HG03039 (cell line): Measurements from ENCODE around the gene TCEAL8.
"Not testable (repeated sequence)": the region's sequence is repeated elsewhere in the genome, so short reads cannot be mapped to it uniquely, and the experiment has no call there.

Experiments
- ATAC-seq: cut with Tn5 transposase; IDR thresholded peaks from one replicate; pipeline ENCODE4 v1.9.1; 2021; ENCODE audit warnings: mild to moderate bottlenecking, moderate library complexity; ENCODE audit not compliant: unreplicated experiment

Gene TCEAL8, protein sequence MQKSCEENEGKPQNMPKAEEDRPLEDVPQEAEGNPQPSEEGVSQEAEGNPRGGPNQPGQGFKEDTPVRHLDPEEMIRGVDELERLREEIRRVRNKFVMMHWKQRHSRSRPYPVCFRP

DNA sequence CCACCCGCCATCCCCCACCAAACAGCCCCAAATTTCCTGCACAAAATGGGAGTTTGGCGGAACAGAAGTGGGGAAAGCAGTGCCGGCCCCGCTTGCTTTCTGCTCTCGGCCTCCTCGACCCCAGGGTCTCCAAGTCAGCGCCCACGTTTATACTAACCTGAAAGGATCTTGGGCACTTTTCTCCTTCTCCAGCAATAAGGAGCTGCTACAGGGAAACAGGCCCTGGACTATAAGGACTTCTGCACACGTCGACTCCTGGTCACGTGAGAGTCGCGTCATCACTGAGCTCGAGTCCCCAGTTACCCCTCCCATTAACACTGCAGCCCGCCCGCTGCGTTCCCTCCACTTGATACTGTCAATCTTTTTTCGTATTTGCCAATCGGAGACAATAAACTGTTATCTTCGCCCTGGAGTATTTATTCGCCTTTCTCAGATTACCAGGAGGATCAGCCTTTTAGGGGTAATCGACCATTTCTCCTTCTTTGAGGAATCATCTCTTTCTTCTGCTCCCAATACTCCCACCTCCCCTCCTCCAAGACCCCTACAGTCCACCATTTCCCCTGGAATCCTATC, at the start of gene TCEAL8:
Gene TCEAL8 (minus strand): TSS at position 235 of the 573 bp plus-strand sequence. CDS start 1,176 bp downstream, outside the sequence.
- ATAC-seq = peak; percentile 98

DNA sequence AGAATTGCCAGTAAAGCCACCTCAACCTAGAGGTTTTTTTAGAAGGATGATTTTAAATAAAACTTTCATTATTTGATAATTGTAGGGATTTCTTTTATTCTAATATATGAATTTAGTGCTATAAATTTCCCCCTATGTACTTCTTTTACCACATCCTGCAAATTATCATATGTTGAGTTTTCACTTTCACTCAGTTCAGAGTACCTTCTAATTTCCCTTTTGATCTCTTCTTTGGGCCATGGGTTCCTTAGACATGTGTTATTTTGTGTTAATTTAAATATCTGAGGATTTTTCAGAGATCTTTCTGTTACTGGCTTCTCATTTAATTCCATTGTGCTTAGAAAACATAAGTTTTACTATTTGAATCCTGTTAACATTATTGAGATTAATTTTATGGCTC, 49.8 kb upstream of the TCEAL8 start:
- ATAC-seq = no peak

DNA sequence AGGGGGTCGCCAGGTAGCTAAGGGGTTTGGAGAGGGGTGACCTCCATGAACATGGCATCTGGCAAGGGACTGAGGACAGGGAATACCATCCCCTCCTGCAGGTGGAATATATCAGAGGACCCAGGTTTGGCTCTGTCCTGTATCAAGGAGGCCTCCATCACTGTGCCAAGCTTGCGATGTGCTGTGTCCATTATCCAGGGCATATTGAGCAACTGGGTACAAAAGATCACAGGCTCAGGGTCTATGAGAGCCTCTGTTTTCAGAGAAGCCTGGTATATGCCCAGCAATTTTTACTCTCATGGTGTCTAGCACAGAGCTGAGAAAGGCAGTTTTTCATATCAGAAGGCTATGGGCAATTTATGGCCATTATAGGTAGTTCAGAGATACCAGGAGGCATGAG, 38.2 kb upstream of the TCEAL8 start:
- ATAC-seq = no peak

DNA sequence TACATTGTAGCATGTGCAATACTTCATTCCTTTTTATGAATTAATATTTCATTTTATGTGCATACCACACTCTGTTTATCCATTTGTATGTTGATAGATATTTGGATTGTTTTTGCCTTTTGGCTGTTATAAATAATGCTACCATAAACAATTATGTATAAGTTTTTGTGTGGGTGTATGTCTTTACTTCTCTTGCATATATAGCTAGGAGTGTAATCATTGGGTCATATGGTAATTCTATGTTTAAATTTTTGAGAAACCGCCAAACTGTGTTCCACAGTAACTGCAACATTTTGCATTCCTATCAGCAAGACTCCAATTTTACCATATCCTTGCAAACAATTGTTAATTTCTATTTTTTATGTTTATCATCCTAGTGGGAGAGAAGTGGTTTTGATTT, 24.7 kb upstream of the TCEAL8 start:
- ATAC-seq = no peak

DNA sequence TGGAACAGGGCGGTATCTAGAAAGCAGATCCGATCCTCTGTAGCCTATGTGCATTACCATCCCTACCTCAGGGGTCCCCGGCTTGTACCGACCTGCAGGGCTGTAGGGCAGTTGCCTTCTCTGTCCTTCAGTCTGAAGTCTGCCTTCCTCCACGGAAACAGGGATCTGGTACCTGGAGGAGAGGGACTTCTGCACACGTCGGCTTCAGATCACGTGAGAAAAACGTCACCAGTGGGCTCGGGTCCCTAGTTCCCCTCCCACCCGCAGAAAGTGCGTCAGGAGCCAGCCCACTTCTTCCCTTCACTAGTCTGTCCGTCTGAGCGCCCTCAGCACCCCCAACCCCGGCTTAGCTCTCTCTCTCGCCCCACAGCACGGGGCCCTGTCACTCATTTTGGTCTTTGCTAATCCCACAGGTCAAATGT, 21.6 kb upstream of the TCEAL8 start, which contains the start of gene TCEAL5:
Gene TCEAL5 (minus strand): TSS at position 170 of the 422 bp plus-strand sequence. CDS start 2,187 bp downstream, outside the sequence.
- no peak for ATAC-seq

DNA sequence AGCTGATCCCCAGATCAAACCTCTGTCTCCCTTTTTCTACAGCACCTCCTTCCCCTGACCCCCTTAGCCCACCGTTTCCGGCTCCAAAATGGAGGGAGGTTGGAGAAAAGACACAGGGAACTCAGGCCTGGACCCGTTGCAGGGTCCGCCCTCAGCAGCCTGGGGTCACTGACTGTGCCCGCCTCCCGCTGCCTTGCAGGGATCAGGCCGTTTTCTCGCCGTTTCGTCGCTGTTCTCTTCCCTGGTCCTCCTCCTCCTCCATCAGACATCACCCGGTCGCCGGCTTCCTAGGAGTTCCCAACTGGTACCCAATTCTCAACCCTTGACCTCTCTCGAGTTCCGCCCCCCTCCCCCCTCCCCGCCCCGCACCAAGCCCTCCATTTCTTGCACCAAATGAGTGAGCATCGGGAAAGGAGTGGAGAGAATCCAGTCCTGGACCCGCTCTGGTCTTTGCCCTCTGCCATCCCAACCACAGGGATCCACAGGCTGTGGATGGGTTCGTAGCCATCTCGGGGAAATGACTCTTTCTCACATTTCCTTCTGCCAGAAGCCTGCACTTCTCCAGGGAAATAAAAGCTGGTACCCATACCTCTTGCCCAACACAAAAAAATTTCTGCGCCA, 21.1 kb upstream of the TCEAL8 start:
- ATAC-seq = no peak

DNA sequence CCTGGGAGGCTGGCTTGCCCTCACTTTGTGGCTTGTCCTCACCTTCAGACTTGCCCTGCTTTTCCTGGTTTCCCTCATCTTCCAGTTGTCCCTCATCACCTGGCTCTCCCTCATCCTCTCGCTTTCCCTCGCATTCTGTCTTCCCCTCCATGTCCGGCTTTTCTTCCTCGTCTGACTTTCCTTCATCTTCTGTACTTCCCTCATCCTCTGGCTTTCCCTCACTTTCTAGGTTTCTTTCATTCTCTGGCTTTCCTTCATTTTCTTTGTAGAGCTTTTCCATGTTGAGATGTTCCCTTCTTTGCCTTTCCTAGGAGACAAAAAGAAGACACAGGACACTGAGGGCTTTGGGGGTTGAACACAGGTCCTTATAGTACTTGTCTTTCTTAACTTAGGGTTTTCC, 19.3 kb upstream of the TCEAL8 start:
- ATAC-seq = no peak

DNA sequence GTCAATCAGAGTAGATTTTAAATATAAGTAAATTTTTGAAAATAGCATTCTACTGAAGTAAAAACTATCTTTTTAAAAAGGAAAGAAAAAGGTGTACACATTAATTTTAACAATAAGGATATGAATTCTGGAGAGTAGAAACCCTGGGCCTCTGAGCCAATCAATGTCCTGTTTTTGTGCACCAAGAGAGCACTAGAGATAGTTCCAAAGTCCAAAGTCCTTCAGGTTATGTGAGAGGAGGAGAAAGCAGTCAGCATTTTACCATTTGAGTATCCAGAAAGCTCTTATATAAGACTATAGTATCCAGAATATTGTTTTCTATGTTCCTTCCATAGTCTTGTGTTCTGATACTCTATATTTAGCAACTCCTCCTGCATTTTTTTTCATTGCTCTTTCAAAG, 3.3 kb upstream of the TCEAL8 start:
- no peak for ATAC-seq

DNA sequence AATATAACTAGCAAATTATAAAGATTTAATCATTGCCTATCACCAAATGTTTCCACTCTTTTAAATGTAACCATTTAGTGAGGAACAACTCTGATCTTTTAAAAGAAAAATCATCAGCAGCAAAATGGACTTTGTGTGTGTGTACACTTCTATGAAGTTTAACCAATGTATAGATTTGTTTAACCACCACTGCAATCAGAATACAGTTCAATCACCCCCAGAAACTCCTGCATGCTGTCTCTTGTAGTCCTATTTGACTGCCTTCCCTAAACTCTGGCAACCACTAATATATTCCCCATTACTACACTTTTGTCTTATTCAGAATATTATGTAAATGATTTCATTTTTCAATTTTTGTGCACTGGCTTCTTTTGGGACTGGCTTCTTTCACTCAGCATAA, 1.7 kb upstream of the TCEAL8 start:
- no peak for ATAC-seq

DNA sequence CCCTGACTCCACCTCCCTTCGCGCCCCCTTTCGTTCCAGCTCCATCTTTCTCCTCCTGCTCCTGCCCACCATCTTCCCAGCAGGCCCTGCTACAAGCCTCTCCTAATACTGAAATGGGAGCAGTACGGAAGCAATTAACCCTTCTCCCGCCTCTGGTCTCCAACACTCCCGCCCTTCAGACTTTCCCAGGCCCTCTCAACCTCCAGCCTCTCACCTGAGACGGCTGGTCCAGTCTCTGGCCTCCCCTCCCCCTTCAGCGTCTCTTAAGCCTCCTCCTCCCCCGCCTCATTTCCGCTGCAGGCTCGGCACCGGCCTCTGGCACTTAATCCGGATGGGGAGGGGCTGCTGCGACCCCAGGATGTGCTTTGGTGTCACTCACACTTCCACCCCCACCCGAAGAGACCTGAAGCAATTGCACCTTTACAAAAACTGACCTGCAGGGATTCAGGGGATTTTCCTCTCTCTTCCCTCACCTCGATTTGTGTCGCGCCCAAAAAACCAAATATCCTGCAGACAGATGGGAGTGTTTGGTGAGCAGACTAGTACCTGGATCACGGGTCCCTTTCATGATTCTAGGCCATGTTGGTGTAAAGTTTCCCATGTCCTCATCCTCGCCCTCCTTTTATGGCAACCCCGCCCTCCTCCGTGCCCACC, 657 bp downstream of the TCEAL8 start:
- peak; percentile 56 for ATAC-seq

DNA sequence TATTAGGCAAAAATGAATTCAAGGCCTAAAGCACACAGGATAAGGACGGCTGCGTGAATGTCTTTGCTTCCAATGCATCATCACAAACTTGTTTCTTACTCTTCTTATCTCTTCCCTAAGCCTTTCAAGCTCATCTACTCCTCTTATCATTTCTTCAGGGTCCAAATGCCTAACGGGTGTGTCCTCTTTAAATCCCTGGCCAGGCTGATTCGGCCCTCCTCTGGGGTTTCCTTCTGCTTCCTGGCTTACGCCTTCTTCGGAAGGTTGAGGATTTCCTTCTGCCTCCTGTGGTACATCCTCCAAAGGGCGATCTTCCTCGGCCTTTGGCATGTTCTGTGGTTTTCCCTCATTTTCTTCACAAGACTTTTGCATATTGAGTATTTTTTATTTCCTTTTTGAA, 1.3 kb downstream of the TCEAL8 start:
- no peak for ATAC-seq

DNA sequence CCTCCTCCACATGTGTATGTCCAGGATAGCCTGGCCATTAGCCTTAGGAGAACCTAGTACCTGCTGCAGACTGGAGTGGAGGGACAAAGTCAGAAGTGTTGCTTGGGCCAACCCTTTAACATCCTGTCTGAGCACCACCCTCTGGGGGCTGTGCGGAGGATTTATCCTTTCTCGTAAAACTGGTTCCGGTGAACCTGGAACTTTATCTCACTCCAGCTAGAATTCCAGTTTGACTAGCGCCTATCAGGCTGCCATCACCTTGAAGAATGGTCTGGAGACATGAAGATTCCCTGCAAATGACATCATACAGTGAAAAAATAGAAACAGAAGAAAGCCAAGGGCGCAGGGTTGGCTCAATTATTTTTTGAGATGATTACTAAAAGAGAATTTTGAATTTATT, 4.0 kb downstream of the TCEAL8 start:
- ATAC-seq = no peak

DNA sequence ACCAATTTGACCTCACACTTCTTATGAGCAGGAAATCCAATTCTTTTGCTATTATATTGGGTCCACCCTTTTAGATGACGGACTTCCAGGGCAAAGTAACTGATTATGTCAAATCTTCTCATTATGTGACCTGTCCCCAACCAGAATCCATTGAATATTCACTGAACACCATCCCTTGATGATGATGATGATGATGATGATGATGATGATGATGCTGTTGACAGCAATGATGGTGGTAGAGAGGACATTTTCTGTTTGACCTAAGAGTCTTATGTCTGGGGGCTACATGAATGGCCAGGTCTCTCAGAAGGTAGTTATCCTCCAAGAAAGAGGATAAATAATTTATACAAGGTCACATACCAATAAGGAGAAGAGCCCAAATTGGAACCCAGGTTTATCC, 5.2 kb downstream of the TCEAL8 start:
- ATAC-seq = no peak

DNA sequence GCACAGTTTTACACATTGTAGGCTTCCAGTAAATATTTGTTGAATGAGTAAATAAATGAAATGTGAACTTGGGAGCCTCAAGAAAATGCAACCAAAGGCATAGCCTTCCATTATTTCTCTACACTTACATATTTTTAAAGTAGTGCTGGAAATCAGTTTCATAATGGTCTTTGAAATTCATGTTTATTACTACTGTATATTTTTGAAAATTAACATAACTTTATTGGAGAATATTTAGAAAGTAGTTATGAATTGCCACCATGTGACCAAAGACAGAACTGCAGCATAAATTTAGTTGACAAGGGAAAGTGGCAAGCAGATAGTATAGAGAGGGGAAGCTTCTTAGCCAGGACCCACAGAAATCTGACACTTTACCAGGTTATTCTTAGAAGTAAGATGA, 6.4 kb downstream of the TCEAL8 start:
- ATAC-seq = no peak

DNA sequence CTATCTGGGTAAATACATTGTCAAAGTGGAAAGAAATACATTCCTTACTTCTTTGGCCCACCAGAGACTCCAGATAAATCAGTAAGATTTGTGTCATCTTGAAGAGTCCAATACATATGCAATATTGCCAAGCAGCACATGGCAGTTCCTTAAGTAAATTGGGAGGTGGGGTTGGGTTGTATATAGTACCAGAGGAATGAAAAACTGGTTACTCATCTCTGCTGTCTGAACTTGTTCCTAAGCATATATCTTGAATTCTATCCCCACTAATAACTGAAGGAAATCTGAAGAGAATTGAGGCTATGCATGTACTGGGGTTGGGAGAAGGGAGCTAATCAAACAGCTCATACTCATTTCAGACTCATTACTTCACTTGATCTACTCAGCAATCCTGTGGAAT, 14.8 kb downstream of the TCEAL8 start:
- ATAC-seq = no peak

DNA sequence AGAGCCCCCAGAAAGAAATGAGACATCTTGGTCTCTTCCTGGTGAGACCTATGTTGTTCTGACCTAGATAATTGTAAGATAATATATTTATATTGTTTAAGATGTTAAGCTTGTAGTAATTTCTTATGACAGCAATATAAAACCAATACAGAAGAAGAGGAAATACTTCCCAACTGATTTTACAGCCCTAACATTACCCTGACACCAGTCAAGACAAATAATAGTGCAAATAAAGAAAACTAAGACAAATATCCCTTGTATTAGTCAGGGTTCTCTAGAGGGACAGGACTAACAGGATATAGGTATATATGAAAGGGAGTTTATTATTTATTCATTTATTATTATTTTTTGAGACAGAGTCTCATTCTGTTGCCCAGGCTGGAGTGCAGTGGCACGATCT, 18.7 kb downstream of the TCEAL8 start:
- no peak for ATAC-seq

DNA sequence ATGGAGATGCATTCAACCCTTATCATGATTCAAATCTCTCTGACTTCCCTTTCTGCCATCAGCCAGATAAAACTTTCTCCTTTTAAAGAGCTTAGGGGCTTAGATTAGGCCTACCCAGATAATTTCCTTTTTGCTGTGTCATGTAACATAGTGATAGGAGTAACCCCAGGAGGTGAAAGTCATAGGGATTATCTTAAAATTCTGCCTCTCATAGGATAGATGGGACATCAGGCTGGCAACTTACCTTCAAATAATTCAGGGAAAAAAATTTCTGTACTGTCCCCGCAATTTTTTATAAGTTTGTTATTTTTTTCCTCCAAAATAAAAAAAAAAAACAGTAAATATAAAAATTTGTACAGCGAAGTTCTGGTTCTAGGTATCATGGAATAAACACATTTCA, 19.3 kb downstream of the TCEAL8 start:
- not testable (repeated sequence) for ATAC-seq

DNA sequence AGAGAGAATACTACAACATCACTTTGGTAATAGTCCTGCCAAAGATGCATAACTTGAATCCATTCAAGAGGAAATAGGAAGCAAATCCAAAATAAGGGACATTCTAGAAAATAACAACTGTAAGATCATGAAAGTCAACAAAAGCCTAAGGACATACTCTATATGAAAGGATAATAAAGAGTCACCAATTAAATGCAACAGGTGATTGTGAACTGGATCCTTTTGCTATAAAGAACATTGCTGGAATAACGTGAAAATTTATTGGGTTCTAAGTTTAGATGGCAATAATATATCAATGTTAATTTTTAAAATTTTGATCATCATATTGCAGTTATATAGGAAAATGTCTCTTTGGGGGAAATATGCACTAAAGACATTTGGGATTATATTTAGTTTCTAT, 20.1 kb downstream of the TCEAL8 start:
- ATAC-seq = no peak

DNA sequence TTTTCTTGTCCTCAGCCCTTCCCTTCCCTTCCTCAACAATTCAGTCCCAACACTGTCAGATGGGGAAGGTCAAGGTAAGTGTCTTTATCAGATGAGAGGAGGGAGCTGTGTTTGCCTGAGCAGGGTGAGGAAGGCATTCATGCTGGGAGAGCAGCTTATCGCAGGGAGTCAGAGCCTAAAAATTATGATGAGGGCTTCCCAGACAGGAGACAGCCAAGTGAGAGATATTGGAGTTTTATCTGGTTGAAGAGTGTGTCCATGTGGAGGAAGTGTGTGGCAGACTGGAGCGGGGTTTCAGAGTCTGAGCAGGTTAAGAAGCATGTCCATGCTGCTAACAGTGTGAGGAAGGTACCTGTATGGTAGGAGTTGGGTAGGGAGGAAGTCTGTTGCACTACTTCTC, 21.7 kb downstream of the TCEAL8 start:
- ATAC-seq = no peak

DNA sequence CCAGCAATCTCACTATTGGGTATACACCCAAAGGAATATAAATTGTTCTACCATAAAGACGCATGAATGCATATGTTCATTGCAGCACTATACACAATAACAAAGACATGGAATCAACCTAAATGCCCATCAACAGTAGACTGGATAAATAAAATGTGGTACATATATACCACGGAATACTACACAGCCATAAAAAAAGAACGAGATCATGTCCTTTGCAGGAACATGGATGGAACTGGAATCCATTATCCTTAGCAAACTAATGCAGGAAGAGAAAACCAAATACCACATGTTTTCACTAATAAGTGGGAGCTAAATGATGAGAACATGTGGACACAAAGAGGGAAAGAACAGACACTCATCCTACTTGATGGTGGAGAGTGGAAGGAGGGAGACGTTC, 29.0 kb downstream of the TCEAL8 start:
- not testable (repeated sequence) for ATAC-seq

DNA sequence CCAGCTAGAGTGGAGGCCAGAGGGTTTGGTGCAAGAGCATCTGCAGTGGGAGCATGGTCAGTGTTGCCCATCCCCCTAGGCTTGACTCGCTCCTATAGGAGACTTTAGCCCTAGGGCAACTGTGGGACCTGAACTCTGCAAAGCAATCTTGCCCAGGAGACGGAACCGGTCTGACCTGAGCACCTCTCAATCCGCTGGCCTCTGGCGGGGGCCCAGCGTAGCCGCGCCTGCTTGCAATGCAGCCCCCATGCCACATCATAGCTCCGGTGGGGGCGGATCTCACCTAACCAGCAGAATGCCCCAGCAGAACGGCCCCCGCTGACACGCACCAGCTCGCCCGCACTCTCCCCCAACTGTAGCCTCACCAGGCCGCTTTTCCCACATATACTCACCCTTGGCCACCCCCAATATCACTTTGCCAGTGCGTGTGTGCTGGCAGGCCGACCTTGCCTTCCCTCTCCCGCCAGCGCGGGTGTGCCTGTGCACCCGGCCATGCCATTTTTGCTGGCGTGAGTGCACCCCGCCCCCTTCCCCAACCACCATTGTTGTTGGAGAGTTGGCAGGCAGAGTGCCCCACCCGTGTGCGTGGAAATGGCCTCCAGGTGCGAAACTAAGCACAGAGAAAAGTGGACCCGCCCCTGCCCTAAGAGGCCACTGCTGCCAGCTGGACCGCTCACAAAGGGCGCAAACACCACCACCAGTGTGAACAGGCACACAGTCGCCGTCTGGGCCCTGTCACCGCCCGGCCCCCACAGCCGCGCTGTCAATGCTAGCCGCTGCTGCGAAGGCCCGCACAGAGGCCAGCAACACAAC, 34.2 kb downstream of the TCEAL8 start:
- no peak for ATAC-seq
